GM20000 (cell line): ENCODE results near the gene C19orf25.

Experiments used
- DNase-seq: peaks from one replicate; pipeline ENCODE4 v3.0.0; 2012; ENCODE audit warnings: low spot score
- TF ChIP-seq, protein P1 (sequence below): IDR thresholded peaks from 2 replicates; pipeline ENCODE4 v1.5.1; 2012; ENCODE audit warnings: mild to moderate bottlenecking, control low read depth; ENCODE audit errors: extremely low read depth, missing control alignments

Gene C19orf25

DNA sequence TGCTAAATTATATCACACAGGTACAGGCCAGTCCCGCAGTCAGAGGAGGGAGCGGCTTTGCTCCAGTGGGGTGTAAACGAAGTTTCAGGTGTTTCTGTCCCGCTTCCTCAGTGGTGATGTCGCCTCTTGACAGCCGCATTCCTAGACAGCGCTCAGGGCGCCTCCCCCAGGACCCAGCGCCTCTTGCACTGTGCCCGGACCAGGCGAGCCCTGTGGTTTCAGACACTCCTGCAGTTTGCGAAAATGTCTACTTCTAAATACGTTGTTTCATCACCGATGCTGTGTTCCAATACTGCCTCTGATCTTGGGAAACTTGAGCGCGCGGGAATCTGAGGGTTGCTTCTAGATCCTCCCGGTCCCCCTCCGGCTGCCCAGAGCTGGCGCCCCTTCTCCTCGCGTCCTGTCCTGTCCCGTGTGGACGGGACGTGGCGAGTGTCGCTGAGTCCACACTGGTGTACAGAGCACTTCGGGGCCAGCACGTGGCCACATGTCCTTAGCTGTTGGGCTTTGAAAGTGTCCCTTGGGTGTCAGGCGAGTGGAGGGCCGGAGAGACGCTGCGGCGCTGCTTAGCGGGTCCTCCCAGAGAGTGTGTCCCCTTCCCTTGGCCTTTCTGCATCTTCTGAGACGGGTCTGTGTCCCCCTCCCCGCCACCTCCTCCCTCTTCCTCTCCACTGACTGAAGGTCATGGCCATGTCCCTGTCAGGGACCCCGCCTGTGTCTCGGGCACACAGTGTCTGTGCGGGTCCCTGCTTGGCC is 55.4 kb downstream of the C19orf25 start:
- TF ChIP-seq, protein P1, sequence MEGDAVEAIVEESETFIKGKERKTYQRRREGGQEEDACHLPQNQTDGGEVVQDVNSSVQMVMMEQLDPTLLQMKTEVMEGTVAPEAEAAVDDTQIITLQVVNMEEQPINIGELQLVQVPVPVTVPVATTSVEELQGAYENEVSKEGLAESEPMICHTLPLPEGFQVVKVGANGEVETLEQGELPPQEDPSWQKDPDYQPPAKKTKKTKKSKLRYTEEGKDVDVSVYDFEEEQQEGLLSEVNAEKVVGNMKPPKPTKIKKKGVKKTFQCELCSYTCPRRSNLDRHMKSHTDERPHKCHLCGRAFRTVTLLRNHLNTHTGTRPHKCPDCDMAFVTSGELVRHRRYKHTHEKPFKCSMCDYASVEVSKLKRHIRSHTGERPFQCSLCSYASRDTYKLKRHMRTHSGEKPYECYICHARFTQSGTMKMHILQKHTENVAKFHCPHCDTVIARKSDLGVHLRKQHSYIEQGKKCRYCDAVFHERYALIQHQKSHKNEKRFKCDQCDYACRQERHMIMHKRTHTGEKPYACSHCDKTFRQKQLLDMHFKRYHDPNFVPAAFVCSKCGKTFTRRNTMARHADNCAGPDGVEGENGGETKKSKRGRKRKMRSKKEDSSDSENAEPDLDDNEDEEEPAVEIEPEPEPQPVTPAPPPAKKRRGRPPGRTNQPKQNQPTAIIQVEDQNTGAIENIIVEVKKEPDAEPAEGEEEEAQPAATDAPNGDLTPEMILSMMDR, result no peak
- DNase-seq, result no peak
